ENCODE results near the gene RPL27. TPM values are rescaled to one million over a fixed set of nuclear protein-coding genes. Genes with fewer than 3 reads are reported as not detected.

The RPL27 gene
- total and polyA plus RNA-seq, 2 of the 8 experiments (the other 6 are each of a cell fraction or from before 2014, with no cell fraction given): 1,415 to 3,779 TPM

GRCh38 chr17:43030137-43030767 is 32.0 kb downstream of the RPL27 start:
- Histone ChIP-seq H3K36me3 (ENCODE audit: control insufficient read depth in 2 of 4, insufficient read depth in 4 of 4, low read length in 3 of 4) (peaks cover 0 to 22% (median 4%) of the 10 kb centered on the region in 4 experiments; a peak in 2 of 8 replicates), H2BK5ac (ENCODE audit: low read depth, low read length) (no peak overlapping the region), H3K79me2 (ENCODE audit: control insufficient read depth in 1 of 2, insufficient read depth in 2 of 2, low read length in 2 of 2) (peaks cover 0 to 6% of the 10 kb centered on the region in 2 experiments; a peak in 2 of 4 replicates), H3K9ac (replicated peaks in 1 of 4; ENCODE audit: extremely low read depth in 1 of 4, low read depth in 3 of 4, low read length in 3 of 4) (no peak overlapping the region), H3K18ac (ENCODE audit: extremely low read depth, low read length) (no peak overlapping the region), H4K20me1 (replicated peaks in 1 of 2; ENCODE audit: control insufficient read depth in 1 of 2, insufficient read depth in 2 of 2, low read length in 2 of 2) (no peaks in the 10 kb centered on the region), H4K5ac (ENCODE audit: insufficient read length, low read depth, low read length) (no peak overlapping the region), H3K56ac (replicated peaks; ENCODE audit: insufficient read length, low read depth, low read length) (no peak overlapping the region), H3K4me3 (ENCODE audit: extremely low read depth in 1 of 4, insufficient read depth in 2 of 4, low read depth in 3 of 4, low read length in 4 of 4) (no peak overlapping the region), H2BK20ac (ENCODE audit: low read length) (no peak overlapping the region), H3K23me2 (ENCODE audit: low read depth, low read length) (no peaks in the 10 kb centered on the region; the same call in 1 of the 2 replicates), H4K91ac (replicated peaks; ENCODE audit: insufficient read length, low read length) (no peak overlapping the region), H4K8ac (ENCODE audit: extremely low read depth, insufficient read depth, low read length) (no peak overlapping the region), H2AFZ (ENCODE audit: low read length) (no peak overlapping the region), H3K79me1 (ENCODE audit: low read depth, low read length) (no peaks in the 10 kb centered on the region; the same call in 1 of the 2 replicates), H3K4me2 (ENCODE audit: insufficient read depth in 1 of 2, low read depth in 2 of 2, low read length in 2 of 2) (no peak overlapping the region), H3K4ac (replicated peaks; ENCODE audit: insufficient read length, low read depth, low read length) (no peak overlapping the region), H3K4me1 (replicated peaks in 1 of 4; ENCODE audit: control insufficient read depth in 3 of 4, insufficient read depth in 4 of 4, low read length in 3 of 4) (peaks cover 26 to 41% (median 32%) of the 10 kb centered on the region in 4 experiments), H2AK5ac (ENCODE audit: low read depth, low read length) (no peak overlapping the region), H3K14ac (ENCODE audit: insufficient read length) (no peak overlapping the region), H3K9me3 (ENCODE audit: insufficient read depth in 2 of 2, low read depth in 1 of 2, low read length in 1 of 2) (no peaks in the 10 kb centered on the region), H2BK15ac (ENCODE audit: low read length) (no peak overlapping the region), H3K27me3 (replicated peaks in 1 of 4; ENCODE audit: control insufficient read depth in 3 of 4, extremely low read depth in 1 of 4, insufficient read depth in 3 of 4, low read length in 3 of 4) (no peaks in the 10 kb centered on the region), H2BK120ac (replicated peaks; ENCODE audit: low read depth, low read length) (no peak overlapping the region), H2BK12ac (ENCODE audit: low read depth, low read length) (no peak overlapping the region), H3K23ac (ENCODE audit: insufficient read length) (no peak overlapping the region), H3K27ac (ENCODE audit: low read depth, low read length) (no peak overlapping the region)
- no peak for FAIRE-seq
- WGBS, 2 experiments (ENCODE audit: extremely low coverage in 1 of 2, insufficient coverage in 1 of 2, insufficient read length in 1 of 2, insufficient replicate concordance in 2 of 2, low coverage in 1 of 2, low lambda C conversion rate in 2 of 2, missing lambda C conversion rate in 1 of 2): 89% methylated on average over 6 of the region's 6 CpGs; no CpG with 5 or more reads in 1 of the 2 experiments
- DNase-seq (ENCODE audit: low read depth in 1 of 2, low spot score in 2 of 2): no peak
- no peak for TF ChIP-seq JUND (IDR thresholded peaks at IDR 0.05; ENCODE audit: low read length)
- TF ChIP-seq CHD2 (IDR thresholded peaks at IDR 0.05; ENCODE audit: low read length): no peak
- TF ChIP-seq TAF7 (optimal IDR thresholded peaks at IDR 0.05; ENCODE audit: borderline replicate concordance, low read depth, low read length): no peak
- no peak for TF ChIP-seq E2F6 (IDR thresholded peaks at IDR 0.05)
- TF ChIP-seq TEAD4 (IDR thresholded peaks at IDR 0.05; ENCODE audit: low read depth, low read length): no peak
- no peak for TF ChIP-seq POLR2A (IDR thresholded peaks at IDR 0.05; ENCODE audit: control extremely low read depth in 1 of 2, low read depth in 2 of 2, low read length in 2 of 2)
- TF ChIP-seq BACH1 (IDR thresholded peaks at IDR 0.05; ENCODE audit: low read length): no peak
- TF ChIP-seq CBX8 (IDR thresholded peaks at IDR 0.05; ENCODE audit: borderline replicate concordance, low read depth, low read length): no peak
- TF ChIP-seq SP1 (IDR thresholded peaks at IDR 0.05; ENCODE audit: low read depth, low read length): no peak
- no peak for TF ChIP-seq CHD1 (IDR thresholded peaks at IDR 0.05; ENCODE audit: low read depth, low read length)
- ChIA-PET POLR2A (ENCODE audit: partially characterized antibody) (interaction anchor here (0.6 to 4.0 kb wide), 8 partner anchors 8 to 285 kb away, joined by 3 to 21 read pairs (median 4); partner anchors contain the start of genes BRCA1, RPL27 and VAT1), CTCF (ENCODE audit: partially characterized antibody) (interaction anchor here (1.3 kb wide), 1 partner anchor 279 kb away, joined by 4 read pairs; no protein-coding TSS in a partner anchor)

Data from H1 (cell line).